Sigmoid colon (tissue), 7 donors: ENCODE measurements around the gene PTPN2. TPM values are rescaled to one million over a fixed set of nuclear protein-coding genes. Genes with fewer than 3 reads are reported as not detected.

ENCODE experiments used
- DNase-seq: peaks from one replicate; pipeline ENCODE4 v3.0.0-alpha.2; 2019
- H3K27ac ChIP-seq, 4 donors: fragments of 200-600 bp; sonication (generic); one replicate each; pipeline ENCODE4 v1.5.1; 2016 to 2019; ENCODE audit warnings: mild to moderate bottlenecking in 1 of 4
- H3K27me3 ChIP-seq, 3 donors: fragments of 200-600 bp; sonication (generic); one replicate each; pipeline ENCODE4 v1.5.1; 2019; ENCODE audit warnings: mild to moderate bottlenecking in 1 of 3
- H3K36me3 ChIP-seq, 4 donors: fragments of 200-600 bp; sonication (generic); one replicate each; pipeline ENCODE4 v1.5.1; 2016 to 2019
- H3K4me1 ChIP-seq, 4 donors: fragments of 200-600 bp; sonication (generic); one replicate each; pipeline ENCODE4 v1.5.1; 2017 to 2019
- H3K4me3 ChIP-seq, 4 donors: fragments of 200-600 bp; sonication (generic); one replicate each; pipeline ENCODE4 v1.5.1; 2017 to 2019; ENCODE audit warnings: mild to moderate bottlenecking in 2 of 4, moderate library complexity in 1 of 4
- H3K9me3 ChIP-seq, 4 donors: fragments of 200-600 bp in 3 of 4; sonication (generic) in 3 of 4; one replicate each; pipeline versions ENCODE4 v1.5.1 to v1.6.1; 2013 to 2019
- CTCF ChIP-seq, 4 experiments: fragments of 450-650 bp in 3 of 4; fragments of 200-600 bp in 1 of 4; IDR thresholded peaks; one replicate each; pipeline ENCODE4 v1.5.1; 2016 to 2019; ENCODE audit warnings: antibody characterized with exemption in 4 of 4, mild to moderate bottlenecking in 3 of 4, moderate library complexity in 2 of 4
- EP300 ChIP-seq, 4 donors: sonication (generic); formaldehyde crosslinking; IDR thresholded peaks; one replicate each; pipeline ENCODE4 v1.6.1; 2017; ENCODE audit warnings: antibody characterized with exemption in 4 of 4
- POLR2A ChIP-seq, 2 donors: fragments of 450-650 bp; IDR thresholded peaks; one replicate each; pipeline ENCODE4 v1.6.1; 2016; ENCODE audit warnings: antibody characterized with exemption in 2 of 2, mild to moderate bottlenecking in 2 of 2, moderate library complexity in 2 of 2
- POLR2AphosphoS5 ChIP-seq, 4 donors: sonication (generic); formaldehyde crosslinking; IDR thresholded peaks; one replicate each; pipeline ENCODE4 v1.6.1; 2017; ENCODE audit warnings: antibody characterized with exemption in 4 of 4
- WGBS, 2 donors: extraction: QIAGEN DNeasy Blood & Tissue Kit; methylation state at CpG; one replicate each; pipeline ENCODE4 v1.1.7; 2013; 5-methylcytosine and 5-hydroxymethylcytosine counted together
- intact Hi-C: fragments of 100-400 bp; cut with DNase I; formaldehyde crosslinking; loops from one replicate; pipeline ENCODE4 v1.15.1; 2023
- polyA plus RNA-seq, 3 donors: library from polyadenylated mRNA; stranded (reverse); fragments of 200-250 nt; gene quantifications; one replicate each; pipeline ENCODE4 v1.2.3, GENCODE V29; 2013
- total RNA-seq, 4 donors: library from RNA; depleted of rRNA; stranded (reverse); fragments of >200 nt; gene quantifications; one replicate each; pipeline ENCODE4 v1.1.0, GENCODE V29; 2016
- donor health status: healthy with polysubstance abuse.
- donor health status: Bipolar disorder and iron deficiency.
- donor health status: healthy.

The PTPN2 gene
- total and polyA plus RNA-seq, 7 donors = 20.0 to 43.1 (median 31.0) TPM

GRCh38 chr18:12818243-12818642 is 65.8 kb downstream of the PTPN2 start:
- H3K27me3 ChIP-seq = no peaks in the 10 kb centered on the region
- H3K27ac ChIP-seq = no peak overlapping the region
- no peak overlapping the region for H3K4me3 ChIP-seq
- TF ChIP-seq POLR2A (IDR thresholded peaks at IDR 0.05) (no peak), POLR2AphosphoS5 (IDR thresholded peaks at IDR 0.05) (no peak), CTCF (IDR thresholded peaks at IDR 0.05) (no peak), EP300 (IDR thresholded peaks at IDR 0.05) (no peak)
- DNase-seq = no peak
- H3K4me1 ChIP-seq = peaks cover 0 to 8% (median 0%) of the 10 kb centered on the region in 4 donors
- H3K36me3 ChIP-seq = peaks cover 0 to 21% (median 2%) of the 10 kb centered on the region in 4 donors
- intact Hi-C loops = no loop called here
- WGBS, 2 donors = 94 to 98% methylated on average over 3 of the region's 3 CpGs
- no peaks in the 10 kb centered on the region for H3K9me3 ChIP-seq

GRCh38 chr18:12816451-12816850 is 67.6 kb downstream of the PTPN2 start:
- no peaks in the 10 kb centered on the region for H3K9me3 ChIP-seq
- WGBS, 2 donors = 94 to 97% methylated on average over 2 of the region's 2 CpGs
- no peak for DNase-seq
- H3K4me1 ChIP-seq = peaks cover 0 to 8% (median 0%) of the 10 kb centered on the region in 4 donors
- H3K27ac ChIP-seq = no peak overlapping the region
- intact Hi-C loops = no loop called here
- TF ChIP-seq POLR2A (IDR thresholded peaks at IDR 0.05) (no peak), POLR2AphosphoS5 (IDR thresholded peaks at IDR 0.05) (no peak), CTCF (IDR thresholded peaks at IDR 0.05) (no peak), EP300 (IDR thresholded peaks at IDR 0.05) (no peak)
- H3K4me3 ChIP-seq = no peak overlapping the region
- no peaks in the 10 kb centered on the region for H3K27me3 ChIP-seq
- H3K36me3 ChIP-seq = peaks cover 0 to 25% (median 2%) of the 10 kb centered on the region in 4 donors

- intact Hi-C loops = no loop called here
- WGBS, 2 donors = 92 to 93% methylated on average over 6 of the region's 6 CpGs
- Histone ChIP-seq H3K4me3 (no peak overlapping the region), H3K27ac (no peak overlapping the region), H3K36me3 (peaks cover 0 to 25% (median 2%) of the 10 kb centered on the region in 4 donors), H3K4me1 (no peaks in the 10 kb centered on the region), H3K27me3 (no peaks in the 10 kb centered on the region), H3K9me3 (no peaks in the 10 kb centered on the region)
- DNase-seq = no peak
- TF ChIP-seq CTCF (IDR thresholded peaks at IDR 0.05) = no peak
- TF ChIP-seq POLR2AphosphoS5 (IDR thresholded peaks at IDR 0.05) = no peak
- no peak for TF ChIP-seq POLR2A (IDR thresholded peaks at IDR 0.05)
- TF ChIP-seq EP300 (IDR thresholded peaks at IDR 0.05) = no peak
These were observed 72.7 kb downstream of the PTPN2 start for GRCh38 chr18:12811191-12811950.

GRCh38 chr18:12803069-12803936 is 80.7 kb downstream of the PTPN2 start:
- TF ChIP-seq CTCF (IDR thresholded peaks at IDR 0.05) (no peak), POLR2AphosphoS5 (IDR thresholded peaks at IDR 0.05) (no peak), POLR2A (IDR thresholded peaks at IDR 0.05) (no peak), EP300 (IDR thresholded peaks at IDR 0.05) (no peak)
- H3K36me3 ChIP-seq = peaks cover 0 to 28% (median 0%) of the 10 kb centered on the region in 4 donors
- no peak overlapping the region for H3K4me3 ChIP-seq
- no peak for DNase-seq
- H3K4me1 ChIP-seq = no peaks in the 10 kb centered on the region
- WGBS, 2 donors = 98% methylated on average over 1 of the region's 1 CpG
- no peaks in the 10 kb centered on the region for H3K9me3 ChIP-seq
- intact Hi-C loops = no loop called here
- no peak overlapping the region for H3K27ac ChIP-seq
- no peaks in the 10 kb centered on the region for H3K27me3 ChIP-seq
